Testis (tissue), 3 donors: Measurements from ENCODE around the gene OSBPL5. TPM values are rescaled to one million over a fixed set of nuclear protein-coding genes. Genes with fewer than 3 reads are reported as not detected.

Experiments used
- DNase-seq: peaks from one replicate; pipeline ENCODE4 v3.0.0-alpha.2; 2019
- H3K27ac ChIP-seq, 2 donors: fragments of 200-600 bp; sonication (generic); one replicate each; pipeline ENCODE4 v1.5.1; 2019
- H3K27me3 ChIP-seq: fragments of 200-600 bp; sonication (generic); one replicate; pipeline ENCODE4 v1.5.1; 2019
- H3K36me3 ChIP-seq: fragments of 200-600 bp; sonication (generic); one replicate; pipeline ENCODE4 v1.5.1; 2017; ENCODE audit warnings: low read depth; ENCODE audit errors: missing control alignments
- H3K4me1 ChIP-seq: fragments of 200-600 bp; sonication (generic); one replicate; pipeline ENCODE4 v1.5.1; 2019
- H3K4me3 ChIP-seq, 2 donors: fragments of 200-600 bp; sonication (generic); one replicate each; pipeline ENCODE4 v1.5.1; 2017 to 2019
- H3K9me3 ChIP-seq: fragments of 200-600 bp; sonication (generic); one replicate; pipeline ENCODE4 v1.5.1; 2017
- POLR2A ChIP-seq: fragments of 450-650 bp; IDR thresholded peaks from one replicate; pipeline ENCODE4 v1.6.1; 2017; ENCODE audit warnings: antibody characterized with exemption, mild to moderate bottlenecking, moderate library complexity
- WGBS, 2 donors: methylation state at CpG; one replicate each; pipeline ENCODE4 v1.1.5; 2018; 5-methylcytosine and 5-hydroxymethylcytosine counted together
- intact Hi-C: fragments of 100-400 bp; cut with DNase I; formaldehyde crosslinking; loops from one replicate; pipeline ENCODE4 v1.15.1; 2023; ENCODE audit warnings: low total_unique reads
- polyA plus RNA-seq: library from polyadenylated mRNA; stranded (reverse); fragments of 350-450 nt; fragmentation: Illumina TruSeq; extraction: RNeasy Lipid Tissue Mini Kit (QIAGEN cat#74804); gene quantifications from one replicate; pipeline ENCODE4 v1.2.3, GENCODE V29; 2014; ENCODE audit warnings: low read depth, low replicate concordance; ENCODE audit not compliant: insufficient read depth
- total RNA-seq, 2 donors: library from RNA; depleted of rRNA; stranded (reverse); fragments of >200 nt; gene quantifications; one replicate each; pipeline ENCODE4 v1.2.3, GENCODE V29; 2016
- TF ChIP-seq, protein P1 (sequence below), 3 experiments: fragments of 450-650 bp in 2 of 3; fragments of 200-600 bp in 1 of 3; sonication (generic) in 1 of 3; IDR thresholded peaks; one replicate each; pipeline ENCODE4 v1.5.1; 2016 to 2019; ENCODE audit warnings: antibody characterized with exemption in 3 of 3, mild to moderate bottlenecking in 2 of 3, moderate library complexity in 1 of 3

The OSBPL5 gene
- total and polyA plus RNA-seq, 3 donors from 2014 or later: 8.9 to 18.1 (median 13.2) TPM

DNA sequence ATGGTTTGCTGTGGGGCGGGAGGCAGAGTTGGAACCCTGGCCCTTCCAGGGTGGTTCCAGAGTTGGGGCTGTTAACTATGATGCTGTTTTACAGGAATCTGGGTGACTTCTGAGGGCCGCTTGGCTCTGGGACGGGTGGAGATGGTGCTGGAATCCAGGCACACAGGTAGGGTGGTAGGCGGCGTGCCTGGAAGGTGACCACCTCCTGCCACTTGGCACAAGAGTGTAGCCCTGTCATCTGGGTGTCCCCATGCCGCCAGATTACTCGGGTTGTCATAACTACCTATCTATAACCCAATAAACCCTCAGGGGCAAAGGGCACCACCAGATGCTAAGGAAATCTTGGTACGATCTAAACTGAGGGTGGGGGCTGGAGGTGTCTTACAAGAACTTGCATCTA lies 109.2 kb downstream of the OSBPL5 start:
- Histone ChIP-seq H3K9me3 (no peaks in the 10 kb centered on the region), H3K4me3 (no peak overlapping the region), H3K27me3 (no peaks in the 10 kb centered on the region), H3K27ac (no peak overlapping the region), H3K4me1 (peaks cover 12% of the 10 kb centered on the region), H3K36me3 (no peaks in the 10 kb centered on the region)
- no peak for DNase-seq
- no peak for TF ChIP-seq POLR2A
- TF ChIP-seq, protein P1, sequence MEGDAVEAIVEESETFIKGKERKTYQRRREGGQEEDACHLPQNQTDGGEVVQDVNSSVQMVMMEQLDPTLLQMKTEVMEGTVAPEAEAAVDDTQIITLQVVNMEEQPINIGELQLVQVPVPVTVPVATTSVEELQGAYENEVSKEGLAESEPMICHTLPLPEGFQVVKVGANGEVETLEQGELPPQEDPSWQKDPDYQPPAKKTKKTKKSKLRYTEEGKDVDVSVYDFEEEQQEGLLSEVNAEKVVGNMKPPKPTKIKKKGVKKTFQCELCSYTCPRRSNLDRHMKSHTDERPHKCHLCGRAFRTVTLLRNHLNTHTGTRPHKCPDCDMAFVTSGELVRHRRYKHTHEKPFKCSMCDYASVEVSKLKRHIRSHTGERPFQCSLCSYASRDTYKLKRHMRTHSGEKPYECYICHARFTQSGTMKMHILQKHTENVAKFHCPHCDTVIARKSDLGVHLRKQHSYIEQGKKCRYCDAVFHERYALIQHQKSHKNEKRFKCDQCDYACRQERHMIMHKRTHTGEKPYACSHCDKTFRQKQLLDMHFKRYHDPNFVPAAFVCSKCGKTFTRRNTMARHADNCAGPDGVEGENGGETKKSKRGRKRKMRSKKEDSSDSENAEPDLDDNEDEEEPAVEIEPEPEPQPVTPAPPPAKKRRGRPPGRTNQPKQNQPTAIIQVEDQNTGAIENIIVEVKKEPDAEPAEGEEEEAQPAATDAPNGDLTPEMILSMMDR (IDR thresholded peaks at IDR 0.05): no peak
- intact Hi-C loops: no loop called here
- WGBS, 2 donors: 80 to 83% methylated on average over 7 to 8 of the region's 8 CpGs

DNA sequence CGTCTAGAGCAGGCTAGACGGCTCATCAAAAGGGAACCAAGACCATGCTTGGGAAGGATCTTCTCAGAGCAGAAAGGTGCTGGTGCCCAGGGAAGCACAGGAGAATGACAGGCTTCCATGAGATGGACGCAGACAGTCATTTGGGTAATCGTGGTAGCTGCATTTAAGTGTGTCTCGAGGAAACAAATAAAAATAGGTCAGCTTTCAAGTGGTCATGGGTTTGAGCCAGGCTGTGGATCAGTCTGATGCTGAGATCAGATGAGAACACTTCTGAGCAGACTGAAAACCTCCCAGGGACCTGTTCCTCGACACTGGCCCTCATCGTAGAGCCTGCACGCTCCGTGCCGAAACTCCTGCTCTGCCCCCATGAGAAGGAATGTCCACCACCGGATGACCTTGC lies 112.5 kb downstream of the OSBPL5 start:
- TF ChIP-seq, protein P1 (IDR thresholded peaks at IDR 0.05): no peak
- no peak for TF ChIP-seq POLR2A
- Histone ChIP-seq H3K4me1 (peaks cover 12% of the 10 kb centered on the region), H3K27me3 (no peaks in the 10 kb centered on the region), H3K27ac (no peak overlapping the region), H3K9me3 (no peaks in the 10 kb centered on the region), H3K4me3 (no peak overlapping the region), H3K36me3 (no peaks in the 10 kb centered on the region)
- 89 to 91% methylated on average over 11 of the region's 11 CpGs for WGBS, 2 donors
- no peak for DNase-seq
- intact Hi-C loops: no loop called here

DNA sequence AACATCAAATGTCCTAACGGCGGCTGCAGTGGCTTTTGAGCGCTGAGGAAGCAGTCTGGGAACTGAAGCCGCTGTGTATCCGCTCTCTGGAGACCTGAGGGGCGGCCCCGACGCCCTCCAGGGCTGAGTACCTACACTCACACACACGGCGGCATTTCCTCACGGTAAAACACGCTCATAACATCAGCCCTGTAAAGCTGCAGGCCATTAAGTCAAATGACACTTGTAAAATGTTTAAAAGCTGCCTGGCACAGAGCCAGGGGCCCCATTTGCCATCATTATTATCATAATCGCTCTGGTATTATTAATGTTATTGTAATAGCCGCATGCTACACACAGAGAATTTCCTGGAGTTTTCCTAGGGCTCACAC lies 113.0 kb downstream of the OSBPL5 start:
- H3K9me3 ChIP-seq: no peaks in the 10 kb centered on the region
- H3K4me1 ChIP-seq: peaks cover 12% of the 10 kb centered on the region
- WGBS, 2 donors: 79 to 80% methylated on average over 14 of the region's 14 CpGs
- H3K27me3 ChIP-seq: no peaks in the 10 kb centered on the region
- intact Hi-C loops: no loop called here
- no peak overlapping the region for H3K4me3 ChIP-seq
- no peak overlapping the region for H3K27ac ChIP-seq
- no peaks in the 10 kb centered on the region for H3K36me3 ChIP-seq
- DNase-seq: no peak
- no peak for TF ChIP-seq POLR2A

DNA sequence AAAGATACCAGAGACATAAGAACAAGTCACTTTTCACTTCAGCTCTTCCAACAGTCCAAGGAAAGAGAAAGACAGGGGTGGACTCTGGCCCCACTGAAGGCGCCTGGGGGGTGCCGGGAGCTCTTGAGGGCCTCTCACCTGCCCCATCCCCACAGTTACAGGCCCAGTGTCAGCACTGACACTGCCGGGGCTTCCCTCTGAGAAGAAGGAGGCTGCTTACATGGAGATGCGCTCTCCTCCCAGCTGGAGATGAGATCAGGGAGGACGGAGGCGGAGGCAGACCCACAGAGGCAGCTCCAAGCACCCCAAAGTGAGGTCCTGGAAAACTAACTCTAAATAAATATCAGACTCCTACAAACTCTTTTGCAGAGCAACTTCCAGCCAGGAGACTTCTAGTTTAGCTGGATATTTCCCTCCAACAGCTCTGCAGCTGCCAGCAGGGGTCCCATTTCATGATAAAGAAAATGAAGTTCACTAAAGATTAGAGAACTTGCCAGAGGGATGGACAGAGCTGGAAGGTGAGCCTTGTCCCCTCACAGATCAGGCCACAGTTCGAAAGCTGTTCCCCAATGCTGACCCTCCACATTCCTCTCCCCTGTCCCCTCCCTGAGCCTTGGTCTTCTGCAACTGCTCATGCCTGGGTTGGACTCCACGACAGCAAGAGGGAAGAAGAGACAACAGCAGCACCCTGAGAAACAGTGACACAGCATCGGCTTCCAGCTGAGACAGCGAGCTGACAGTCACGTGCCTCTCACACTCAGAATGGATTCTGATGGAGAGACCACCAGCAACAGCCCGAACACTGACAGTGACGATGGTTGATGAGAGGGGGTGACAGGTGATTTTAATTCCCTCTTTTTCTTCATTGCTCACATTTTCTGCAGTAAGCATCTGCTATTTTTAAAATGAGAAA lies 113.7 kb downstream of the OSBPL5 start:
- peaks cover 10% of the 10 kb centered on the region for H3K4me1 ChIP-seq
- no peak overlapping the region for H3K4me3 ChIP-seq
- intact Hi-C loops: no loop called here
- no peaks in the 10 kb centered on the region for H3K27me3 ChIP-seq
- TF ChIP-seq, protein P1 (IDR thresholded peaks at IDR 0.05): no peak
- TF ChIP-seq POLR2A: no peak
- no peak overlapping the region for H3K27ac ChIP-seq
- no peak for DNase-seq
- H3K9me3 ChIP-seq: no peaks in the 10 kb centered on the region
- H3K36me3 ChIP-seq: no peaks in the 10 kb centered on the region
- 79 to 88% methylated on average over 13 of the region's 13 CpGs for WGBS, 2 donors

DNA sequence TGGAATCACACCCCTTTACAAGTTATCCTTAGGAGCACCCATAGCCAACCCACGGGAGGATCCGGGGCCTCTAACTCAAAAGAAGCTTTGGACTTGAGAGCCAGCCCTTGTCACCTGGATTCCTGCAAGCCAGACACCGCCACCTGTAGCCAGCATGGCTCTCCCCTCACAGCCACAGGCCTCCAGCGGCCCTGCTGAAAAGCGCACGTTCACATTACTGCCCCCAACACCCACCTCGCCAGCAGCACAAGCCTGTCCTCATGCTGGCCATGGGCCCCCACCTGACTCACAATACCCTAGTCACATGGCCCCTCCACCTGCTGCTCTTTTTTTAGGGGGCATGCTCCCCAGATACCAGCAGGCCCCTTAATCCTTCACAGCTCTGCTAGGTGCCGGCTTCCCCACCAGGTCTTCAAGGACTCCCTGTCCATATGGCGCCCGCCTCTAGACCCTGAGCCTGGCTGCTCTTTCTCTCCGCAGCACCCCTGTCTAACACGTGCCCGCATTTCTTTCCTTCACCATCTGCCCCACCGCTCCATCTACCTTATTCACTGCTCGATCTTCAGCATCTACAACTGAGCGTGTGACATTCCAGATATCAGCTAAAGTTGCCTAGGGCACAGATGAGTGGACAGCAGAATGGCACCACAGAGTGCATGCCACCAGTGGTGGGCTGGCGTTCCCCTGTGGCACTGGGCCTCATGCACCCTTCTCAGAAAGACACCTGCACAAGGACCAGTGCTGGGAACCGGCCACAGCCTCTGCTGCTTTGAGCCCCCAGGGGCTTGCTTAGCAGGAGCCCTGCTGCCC lies 114.5 kb downstream of the OSBPL5 start:
- no peak for DNase-seq
- no peak for TF ChIP-seq POLR2A
- TF ChIP-seq, protein P1 (IDR thresholded peaks at IDR 0.05): no peak
- Histone ChIP-seq H3K27me3 (no peaks in the 10 kb centered on the region), H3K27ac (no peak overlapping the region), H3K9me3 (no peaks in the 10 kb centered on the region), H3K36me3 (no peaks in the 10 kb centered on the region), H3K4me3 (no peak overlapping the region), H3K4me1 (peaks cover 1% of the 10 kb centered on the region)
- intact Hi-C loops: no loop called here
- 91 to 95% methylated on average over 18 of the region's 18 CpGs for WGBS, 2 donors
